ENCODE data around the gene RHOBTB3.
"Not testable (repeated sequence)": the region's sequence is repeated elsewhere in the genome, so short reads cannot be mapped to it uniquely, and the experiment has no call there.

The RHOBTB3 gene, protein sequence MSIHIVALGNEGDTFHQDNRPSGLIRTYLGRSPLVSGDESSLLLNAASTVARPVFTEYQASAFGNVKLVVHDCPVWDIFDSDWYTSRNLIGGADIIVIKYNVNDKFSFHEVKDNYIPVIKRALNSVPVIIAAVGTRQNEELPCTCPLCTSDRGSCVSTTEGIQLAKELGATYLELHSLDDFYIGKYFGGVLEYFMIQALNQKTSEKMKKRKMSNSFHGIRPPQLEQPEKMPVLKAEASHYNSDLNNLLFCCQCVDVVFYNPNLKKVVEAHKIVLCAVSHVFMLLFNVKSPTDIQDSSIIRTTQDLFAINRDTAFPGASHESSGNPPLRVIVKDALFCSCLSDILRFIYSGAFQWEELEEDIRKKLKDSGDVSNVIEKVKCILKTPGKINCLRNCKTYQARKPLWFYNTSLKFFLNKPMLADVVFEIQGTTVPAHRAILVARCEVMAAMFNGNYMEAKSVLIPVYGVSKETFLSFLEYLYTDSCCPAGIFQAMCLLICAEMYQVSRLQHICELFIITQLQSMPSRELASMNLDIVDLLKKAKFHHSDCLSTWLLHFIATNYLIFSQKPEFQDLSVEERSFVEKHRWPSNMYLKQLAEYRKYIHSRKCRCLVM

DNA sequence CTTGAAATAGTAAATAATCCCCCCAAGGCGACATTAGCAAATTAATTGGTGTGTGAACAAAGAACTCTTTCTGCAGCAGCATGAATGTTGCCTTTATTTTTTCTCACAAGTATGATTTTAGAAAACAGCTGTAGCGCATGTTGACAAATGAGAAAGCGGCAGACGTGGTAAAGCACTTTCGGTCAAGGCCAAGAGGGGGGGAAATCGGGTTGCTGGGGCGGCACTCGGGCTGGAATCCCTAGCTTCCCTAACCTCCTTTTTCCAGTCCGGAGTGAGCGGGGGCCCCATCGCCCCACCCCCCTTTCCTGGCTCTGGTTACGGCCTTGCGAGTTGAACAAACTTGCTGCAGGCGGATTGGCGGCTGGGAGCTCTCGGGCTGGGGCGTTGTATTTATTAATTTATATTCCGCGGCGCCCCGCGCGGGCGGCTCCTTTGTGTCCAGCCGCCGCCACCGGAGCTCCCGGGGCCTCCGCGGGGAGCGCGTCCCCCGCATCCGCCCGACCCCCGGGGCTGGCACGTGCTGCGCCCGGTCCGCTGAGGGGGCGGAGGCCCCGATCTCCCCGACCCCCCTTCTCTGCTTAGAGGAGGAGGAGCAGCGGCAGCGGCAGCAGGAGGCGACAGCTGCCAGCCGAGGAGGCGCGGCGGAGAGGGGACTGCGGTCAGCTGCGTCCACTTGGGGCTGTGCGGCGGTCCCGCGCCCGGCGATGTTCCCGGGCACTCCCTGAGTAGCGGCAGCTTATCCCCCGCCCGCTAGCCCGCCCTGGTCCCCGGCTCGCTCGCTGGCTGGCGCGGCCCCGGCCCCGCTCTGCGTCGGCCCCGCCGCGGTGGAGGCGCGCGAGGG, at the start of gene RHOBTB3:
TSS of gene RHOBTB3 (plus strand) at position 607 of the 841 bp plus-strand sequence. CDS start 347 bp downstream, outside the sequence.
- DNase-seq (ENCODE audit: low read depth, low spot score) = no peak

DNA sequence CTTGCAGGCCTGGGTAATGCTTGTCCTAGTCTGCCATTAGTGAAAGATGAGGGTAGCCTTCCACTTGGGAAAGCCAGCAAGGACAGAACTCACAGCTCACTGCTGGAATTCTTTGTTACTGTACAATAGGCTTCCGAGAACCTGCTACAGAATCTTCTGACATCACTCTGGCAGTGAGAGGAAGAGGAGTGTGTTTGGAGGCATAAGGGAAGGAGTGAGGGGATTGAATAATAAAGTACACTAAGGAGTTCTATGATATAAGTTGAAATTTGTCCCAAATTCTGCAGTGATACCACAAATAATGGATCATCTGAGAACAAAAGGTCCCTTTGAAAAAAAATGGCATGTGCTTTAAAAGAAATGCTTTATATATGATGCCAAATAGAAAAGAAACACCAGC, 48.2 kb upstream of the RHOBTB3 start, which contains the start of gene SPATA9:
TSS of gene SPATA9 (minus strand) at position 101 of the 400 bp plus-strand sequence. CDS start 137 bp downstream, outside the sequence.
- DNase-seq (ENCODE audit: low read depth, low spot score) = no peak

DNA sequence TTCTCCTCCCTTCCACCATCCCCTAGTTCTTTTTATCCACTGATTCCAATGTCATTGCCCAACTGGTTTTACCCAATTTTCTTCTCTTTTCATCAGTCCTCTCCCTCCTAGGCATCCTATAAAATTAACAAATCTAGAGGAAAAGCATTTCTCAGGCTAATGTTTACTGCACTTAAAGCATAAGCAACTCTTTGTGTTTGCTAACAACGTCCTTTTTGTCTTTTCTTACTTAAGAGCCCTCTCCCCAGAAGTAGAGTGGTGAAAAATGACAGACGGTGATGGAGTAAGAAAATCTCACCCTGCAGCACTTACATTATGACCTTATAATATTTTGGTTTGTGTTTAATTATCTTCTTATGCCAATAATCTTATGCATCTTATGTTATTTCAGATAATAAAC, 46.8 kb upstream of the RHOBTB3 start:
- DNase-seq (ENCODE audit: low read depth, low spot score) = no peak

DNA sequence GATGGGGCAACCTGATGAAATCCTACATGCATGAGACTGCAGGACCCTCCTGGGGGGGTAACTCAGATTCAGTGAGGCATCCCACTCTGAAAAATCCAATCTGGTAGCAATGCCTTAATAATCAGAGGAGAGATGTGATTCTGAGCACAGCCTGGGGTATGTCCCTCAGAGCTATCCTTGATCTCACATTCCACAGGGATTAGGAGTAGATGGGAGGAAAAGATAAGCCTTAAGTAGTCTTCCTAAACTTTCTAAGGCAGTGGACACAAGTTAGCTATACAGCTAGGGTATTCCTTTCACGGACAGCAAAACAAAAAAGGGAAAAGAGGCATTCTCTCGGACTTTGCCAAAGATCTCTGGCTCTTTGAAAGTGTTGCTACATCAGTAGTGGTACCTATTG, 44.5 kb upstream of the RHOBTB3 start:
- DNase-seq (ENCODE audit: low read depth, low spot score) = no peak

DNA sequence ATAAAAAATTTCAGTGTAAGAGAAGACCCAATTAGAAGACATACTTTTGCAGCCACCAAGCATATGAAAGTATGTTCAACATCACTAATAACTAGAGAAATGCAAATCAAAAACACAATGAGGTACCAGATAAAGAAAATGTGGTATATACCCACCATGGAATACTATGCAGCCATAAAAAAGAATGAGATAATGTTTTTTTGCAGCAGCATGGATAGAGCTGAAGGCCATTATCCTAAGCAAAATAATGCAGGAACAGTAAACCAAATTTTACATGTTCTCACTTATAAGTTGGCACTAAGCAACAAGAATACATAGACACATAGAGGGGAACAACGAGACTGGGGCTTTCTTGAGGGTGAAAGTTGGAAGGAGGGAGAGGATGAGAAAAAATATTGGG, 41.5 kb upstream of the RHOBTB3 start:
- DNase-seq (ENCODE audit: low read depth, low spot score) = no peak

DNA sequence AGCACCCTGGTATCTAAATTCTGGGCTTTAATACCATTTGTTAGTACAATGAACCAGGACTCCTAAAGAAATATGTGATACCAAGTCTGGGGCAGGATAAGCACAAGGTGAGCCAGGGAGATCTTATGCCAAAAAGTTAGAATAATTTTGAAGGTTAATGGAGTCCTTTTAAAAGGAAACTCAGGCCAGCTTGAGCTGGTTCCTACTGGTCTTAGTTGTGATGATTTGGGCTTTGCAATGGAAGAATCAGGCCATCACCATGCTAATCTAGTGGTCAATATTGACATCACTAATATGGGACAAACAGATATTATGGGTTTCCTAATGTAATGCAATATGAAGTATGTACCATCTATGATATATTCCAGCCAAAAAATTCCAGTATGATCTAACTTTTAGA, 40.8 kb upstream of the RHOBTB3 start:
- DNase-seq (ENCODE audit: low read depth, low spot score) = no peak

DNA sequence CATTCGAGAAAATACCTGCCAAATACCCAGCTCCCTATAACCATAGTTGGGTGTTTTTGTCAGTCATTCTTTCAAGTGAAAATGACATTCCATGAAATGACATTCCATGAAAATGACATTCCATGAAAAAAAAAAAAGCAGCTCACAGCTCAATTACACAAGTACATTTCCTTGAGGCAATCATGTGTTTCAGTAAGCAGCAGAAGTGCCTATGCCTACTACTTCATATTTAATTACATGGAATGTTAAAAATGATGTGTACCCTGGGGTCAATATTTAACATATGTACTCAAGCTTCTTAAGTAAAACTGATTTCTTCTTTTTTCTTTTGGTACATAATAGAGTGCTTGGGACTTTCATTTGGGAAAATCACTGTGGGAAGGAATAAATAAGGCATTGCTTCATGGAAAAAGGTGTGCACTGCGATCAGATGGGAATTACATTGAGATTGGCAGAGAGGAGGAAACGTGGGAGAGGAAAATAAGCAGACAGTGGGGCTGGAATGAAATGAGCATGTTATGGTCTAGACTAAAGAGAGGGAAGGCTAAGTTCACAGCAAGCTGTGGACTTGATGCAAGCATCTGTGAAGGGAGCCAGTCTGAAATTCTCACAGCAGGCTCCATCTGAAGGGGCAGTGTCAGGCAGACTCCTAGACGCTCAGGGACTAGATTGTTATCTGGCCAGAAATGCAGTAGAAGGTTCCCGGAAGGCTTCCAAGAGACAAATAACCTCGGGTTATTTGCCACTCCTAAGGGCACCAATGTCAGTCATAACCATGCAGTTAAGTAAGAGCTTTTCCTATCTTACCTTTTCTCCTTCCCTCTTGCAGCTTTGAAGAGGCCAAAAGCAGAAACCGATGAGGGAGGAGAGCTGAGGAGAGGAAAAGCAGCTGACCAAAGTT, 33.1 kb upstream of the RHOBTB3 start:
- no peak for DNase-seq (ENCODE audit: low read depth, low spot score)

DNA sequence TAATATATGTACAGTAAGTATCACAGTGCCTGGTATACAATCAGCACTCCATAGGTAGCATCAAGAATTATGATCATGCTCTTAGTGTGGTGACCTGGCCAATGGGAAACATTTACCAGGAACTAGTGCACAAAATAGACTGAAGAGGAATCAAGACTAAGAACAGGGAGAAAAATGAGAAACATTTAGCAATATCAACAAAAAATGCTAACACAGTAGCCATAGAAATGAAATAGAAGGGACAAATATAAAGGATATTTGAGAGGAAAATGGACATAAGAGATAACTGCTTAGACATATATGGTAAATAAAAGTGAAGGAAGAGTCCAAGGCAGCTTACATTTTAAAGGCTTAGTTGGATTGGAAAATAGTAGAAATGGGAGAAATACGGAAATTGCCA, 31.8 kb upstream of the RHOBTB3 start:
- no peak for DNase-seq (ENCODE audit: low read depth, low spot score)

DNA sequence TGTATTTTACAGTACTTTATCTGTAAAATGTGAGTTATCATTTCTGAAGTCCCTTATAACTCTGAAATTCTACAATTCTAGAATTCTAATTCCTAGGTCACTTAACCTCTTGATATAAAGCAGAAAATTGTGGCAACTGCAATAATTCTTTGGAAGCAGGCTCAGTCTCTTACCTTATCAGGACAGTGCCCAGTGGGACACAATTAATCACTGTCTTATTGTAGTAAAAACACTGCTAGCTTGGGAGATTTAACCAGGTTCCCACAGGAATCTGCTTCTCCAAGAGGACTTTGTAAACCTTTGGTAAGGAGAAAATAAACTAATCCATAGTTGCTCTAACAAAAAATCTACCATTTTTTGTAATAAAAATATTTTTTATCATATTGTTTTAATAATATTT, 30.1 kb upstream of the RHOBTB3 start:
- DNase-seq (ENCODE audit: low read depth, low spot score) = no peak

DNA sequence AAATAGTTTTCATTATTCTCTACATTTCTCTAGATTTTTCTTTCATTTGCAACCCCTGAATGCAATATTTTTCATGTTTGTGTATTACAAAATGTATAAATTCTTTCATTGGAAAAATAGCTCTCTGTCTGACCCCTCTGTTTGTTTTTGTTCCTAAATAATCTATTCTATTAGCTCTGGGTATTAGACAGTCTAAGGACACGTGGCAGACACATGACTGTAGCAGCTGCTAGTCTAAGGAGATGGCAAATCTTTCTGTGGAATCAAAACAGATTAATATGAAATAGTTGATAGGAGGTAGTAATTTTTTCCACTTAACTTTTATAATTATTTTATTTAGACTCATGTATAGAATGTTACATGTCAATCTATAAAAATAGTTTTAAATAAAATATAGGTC, 27.0 kb upstream of the RHOBTB3 start:
- no peak for DNase-seq (ENCODE audit: low read depth, low spot score)

DNA sequence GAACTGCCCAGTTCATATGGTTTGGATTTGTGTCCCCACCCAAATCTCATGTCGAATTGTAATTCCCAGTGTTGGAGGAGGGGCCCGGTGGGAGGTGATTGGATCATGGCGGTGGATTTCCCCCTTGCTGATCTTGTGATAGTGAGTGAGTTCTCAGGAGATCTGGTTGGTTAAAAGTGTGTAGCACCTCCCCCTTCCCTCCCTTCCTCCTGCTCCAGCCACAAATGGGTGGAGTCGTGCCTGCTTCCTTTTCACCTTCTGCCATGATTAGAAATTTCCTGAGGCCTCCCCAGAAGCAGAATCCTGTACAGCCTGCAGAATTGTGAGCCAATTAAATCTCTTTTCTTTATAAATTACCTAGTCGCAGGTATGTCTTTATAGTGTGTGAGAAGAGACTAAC, 24.9 kb upstream of the RHOBTB3 start:
- not testable (repeated sequence) for DNase-seq (ENCODE audit: low read depth, low spot score)

DNA sequence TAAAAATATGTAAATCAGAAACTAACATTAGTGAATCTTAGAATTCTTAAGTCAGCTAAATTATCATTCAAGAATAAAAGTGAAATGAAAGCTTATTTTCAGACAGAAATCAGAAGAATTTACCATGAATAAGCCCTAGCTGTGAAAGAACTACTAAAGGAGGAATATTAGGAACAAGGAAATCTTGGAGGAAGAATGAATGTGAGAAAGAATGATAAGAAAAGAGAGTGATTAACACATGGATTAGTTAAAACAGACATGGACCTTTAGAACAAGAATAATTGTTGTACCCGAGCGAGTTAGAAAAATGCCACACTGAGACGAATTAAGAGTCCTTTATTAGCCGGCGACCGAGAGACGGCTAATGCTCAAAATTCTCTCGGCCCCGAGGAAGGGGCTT, 24.1 kb upstream of the RHOBTB3 start:
- no peak for DNase-seq (ENCODE audit: low read depth, low spot score)

DNA sequence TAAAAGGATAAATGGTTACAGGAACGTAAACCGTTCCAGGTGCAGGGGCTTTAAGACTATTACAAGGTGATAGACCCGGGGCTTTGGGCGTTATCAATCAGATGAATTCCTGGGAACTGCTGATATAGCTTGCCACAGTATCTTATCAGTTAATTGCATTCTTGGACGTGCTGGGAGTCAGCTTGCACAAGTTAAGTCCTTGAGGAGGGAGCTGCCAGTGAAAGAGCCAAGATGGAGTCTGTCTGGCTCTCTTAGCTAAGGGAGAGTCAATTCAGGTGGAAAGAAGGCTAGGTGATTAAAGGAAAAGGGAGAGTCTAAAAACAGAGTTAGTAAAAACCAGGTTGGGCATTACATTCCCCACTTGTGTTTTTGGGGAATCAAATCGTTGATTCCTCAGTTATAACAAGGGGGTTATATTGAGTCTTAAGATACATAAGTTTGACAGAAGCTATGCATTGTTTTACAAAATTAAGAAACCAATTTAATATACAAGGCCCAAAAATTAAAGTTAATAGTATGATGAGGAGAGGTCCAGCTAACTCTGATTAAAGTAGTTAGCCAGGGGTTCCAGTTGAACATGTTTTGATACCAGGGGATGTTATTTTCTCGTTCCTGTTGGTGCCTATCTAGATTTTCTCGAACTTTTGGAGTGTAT, 23.5 kb upstream of the RHOBTB3 start:
- DNase-seq (ENCODE audit: low read depth, low spot score) = not testable (repeated sequence)

DNA sequence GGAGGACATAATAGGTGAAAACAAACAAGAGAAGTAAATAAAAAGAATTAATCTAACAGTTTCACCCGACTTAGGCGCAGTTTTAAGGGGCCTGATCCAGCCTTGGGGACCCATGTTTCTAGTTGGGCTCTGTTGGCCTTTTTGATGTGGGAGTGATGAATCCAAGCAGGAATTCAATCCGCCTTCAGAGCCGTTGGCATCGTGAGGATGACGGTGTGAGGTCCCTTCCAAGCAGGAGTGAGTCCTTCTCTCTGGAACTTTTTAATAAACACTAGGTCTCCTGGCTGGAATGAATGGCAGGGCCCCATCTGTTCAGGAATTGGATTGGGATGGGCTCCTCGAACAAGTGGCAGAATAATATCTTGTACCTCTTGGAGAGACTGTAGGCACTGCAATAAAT, 22.3 kb upstream of the RHOBTB3 start:
- no peak for DNase-seq (ENCODE audit: low read depth, low spot score)

DNA sequence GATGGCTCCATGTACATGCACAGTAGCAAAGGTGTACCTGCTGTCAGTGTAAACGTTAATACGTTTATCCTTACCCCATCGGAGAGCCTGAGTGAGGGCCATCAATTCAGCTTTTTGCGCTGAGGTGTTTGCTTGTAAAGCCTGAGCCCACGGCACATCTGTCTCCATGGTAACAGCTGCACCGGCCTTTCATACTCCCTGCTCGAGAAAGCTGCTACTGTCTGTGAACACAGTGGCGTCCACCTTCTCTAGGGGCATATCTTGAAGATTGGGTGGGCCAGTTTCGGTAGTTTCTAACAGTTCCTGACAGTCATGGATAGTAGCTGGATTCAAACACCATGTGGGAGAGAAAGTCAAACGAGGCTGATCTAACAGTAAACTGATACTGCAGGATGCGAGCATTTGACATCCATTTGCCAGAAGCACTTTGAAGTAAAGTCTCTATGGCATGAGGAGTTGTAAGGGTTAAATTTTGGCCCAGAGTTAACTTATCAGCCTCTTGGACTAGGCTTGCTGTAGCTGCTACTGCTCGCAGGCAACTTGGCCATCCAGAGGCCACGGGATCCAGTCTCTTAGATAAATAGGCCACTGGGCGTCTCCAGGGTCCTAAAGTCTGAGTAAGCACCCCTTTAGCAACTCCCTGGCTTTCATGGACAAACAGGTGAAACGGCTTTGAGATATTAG, 21.0 kb upstream of the RHOBTB3 start:
- DNase-seq (ENCODE audit: low read depth, low spot score) = no peak

DNA sequence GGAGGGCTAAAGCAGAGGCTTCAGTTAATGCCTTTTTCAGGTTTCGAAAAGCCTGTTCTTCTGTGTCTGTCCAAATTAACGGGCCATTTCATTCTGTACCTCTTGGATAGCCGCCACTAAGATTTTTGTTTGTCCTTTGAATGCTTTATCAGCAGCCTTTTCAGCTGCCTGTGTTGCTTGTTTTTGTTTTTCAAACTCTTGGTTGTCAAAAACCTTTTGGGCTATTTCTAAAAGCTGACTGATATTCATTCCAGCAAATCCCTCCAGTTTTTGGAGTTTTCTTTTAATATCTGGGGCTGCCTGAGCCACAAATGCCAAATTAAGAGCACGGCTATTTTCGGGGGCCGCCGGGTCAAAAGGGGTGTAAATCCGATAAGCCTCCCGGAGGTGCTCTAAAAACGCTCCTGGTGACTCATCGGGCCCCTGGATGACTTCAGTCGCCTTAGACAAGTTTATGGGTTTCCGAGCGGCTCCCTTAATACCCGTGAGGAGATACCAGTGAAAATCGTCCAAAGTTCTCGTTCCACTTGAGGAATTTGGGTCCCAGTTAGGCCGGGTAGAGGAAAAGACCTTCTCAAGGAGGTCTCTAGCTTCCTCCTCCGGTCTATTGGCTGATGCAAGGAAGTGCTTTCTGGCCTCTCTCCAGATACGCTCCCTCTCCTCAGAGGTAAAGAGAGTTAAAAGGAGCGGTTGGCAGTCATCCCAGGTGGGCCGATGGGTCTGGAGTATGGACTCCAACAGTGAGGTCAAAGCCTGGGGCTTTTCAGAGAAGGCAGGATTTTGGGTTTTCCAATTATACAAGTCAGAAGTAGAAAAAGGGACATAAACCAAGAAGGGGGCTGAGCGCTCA, 20.3 kb upstream of the RHOBTB3 start:
- not testable (repeated sequence) for DNase-seq (ENCODE audit: low read depth, low spot score)

DNA sequence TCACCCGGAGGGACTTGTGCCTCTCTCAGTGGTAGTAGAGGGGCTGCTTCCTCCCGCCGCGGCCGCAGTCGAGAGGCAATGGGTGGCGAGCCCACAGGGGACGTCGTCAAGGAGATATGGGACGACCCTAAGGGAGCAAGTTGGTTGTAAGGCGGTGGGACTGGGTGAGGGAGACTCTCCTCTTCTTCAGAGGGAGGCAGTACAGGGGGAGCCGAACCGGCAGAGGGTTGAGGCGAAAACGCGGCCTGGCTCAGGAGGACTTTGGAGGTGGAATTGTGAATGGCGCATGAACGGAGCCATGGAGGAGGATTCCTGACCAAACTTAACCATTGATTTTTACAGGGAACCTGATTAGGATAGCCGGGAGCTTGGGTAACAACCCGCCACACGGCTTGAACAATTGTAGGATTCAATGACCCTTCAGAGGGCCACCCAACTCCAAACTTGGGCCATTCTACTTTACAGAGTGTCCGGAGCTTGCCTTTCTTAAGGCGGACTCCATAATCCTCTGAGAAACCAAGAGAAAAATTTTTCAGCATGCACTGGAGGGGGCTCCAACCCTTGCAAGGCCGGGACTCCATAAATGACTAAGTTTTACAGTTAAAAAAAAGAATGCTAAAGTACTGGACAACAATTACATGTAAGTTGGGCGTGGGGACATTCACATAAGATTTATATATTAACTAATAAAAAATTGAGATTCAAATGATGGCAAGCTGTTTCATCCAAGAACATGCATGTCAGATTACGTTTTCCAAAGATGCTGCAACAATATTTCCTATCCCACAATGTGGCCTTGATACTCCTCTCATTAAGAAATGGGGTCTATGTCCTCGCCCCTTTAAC, 19.4 kb upstream of the RHOBTB3 start:
- DNase-seq (ENCODE audit: low read depth, low spot score) = no peak

DNA sequence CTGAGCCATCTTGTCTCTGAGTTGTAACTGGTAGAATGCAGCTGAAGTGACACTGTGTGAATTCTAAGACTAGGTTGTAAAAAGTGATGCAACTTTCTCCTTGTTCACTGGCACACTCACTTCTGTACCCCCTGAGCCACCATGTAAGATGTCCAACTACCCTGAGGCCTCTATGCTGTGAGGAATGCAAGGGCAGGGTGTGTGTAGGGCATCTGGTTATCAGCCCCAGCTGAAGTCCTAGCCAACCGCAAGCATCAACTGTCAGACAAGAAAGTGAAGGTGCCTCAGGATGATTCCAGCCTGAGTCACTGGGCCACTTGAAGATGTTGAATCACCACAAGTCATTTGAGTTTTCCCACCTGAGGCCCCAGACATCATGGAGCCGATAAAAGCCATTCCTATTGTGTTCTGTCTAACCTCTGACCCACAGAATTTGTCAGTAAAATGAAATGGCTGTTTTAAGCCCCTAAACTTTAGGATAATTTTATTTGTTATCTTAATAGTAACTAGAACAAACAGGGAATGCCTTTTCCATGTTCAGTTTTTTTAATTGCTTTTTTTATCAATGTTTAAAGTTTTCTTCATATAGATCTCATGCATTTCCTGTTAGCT, 18.7 kb upstream of the RHOBTB3 start:
- DNase-seq (ENCODE audit: low read depth, low spot score) = no peak
